ENCODE data around the gene ZMAT5. TPM values are rescaled to one million over a fixed set of nuclear protein-coding genes. Genes with fewer than 3 reads are reported as not detected.

Gene ZMAT5
- total and polyA plus RNA-seq, 2 of the 13 experiments (the other 11 are each of a cell fraction or from before 2014, with no cell fraction given), result 20.7 to 27.8 TPM

DNA sequence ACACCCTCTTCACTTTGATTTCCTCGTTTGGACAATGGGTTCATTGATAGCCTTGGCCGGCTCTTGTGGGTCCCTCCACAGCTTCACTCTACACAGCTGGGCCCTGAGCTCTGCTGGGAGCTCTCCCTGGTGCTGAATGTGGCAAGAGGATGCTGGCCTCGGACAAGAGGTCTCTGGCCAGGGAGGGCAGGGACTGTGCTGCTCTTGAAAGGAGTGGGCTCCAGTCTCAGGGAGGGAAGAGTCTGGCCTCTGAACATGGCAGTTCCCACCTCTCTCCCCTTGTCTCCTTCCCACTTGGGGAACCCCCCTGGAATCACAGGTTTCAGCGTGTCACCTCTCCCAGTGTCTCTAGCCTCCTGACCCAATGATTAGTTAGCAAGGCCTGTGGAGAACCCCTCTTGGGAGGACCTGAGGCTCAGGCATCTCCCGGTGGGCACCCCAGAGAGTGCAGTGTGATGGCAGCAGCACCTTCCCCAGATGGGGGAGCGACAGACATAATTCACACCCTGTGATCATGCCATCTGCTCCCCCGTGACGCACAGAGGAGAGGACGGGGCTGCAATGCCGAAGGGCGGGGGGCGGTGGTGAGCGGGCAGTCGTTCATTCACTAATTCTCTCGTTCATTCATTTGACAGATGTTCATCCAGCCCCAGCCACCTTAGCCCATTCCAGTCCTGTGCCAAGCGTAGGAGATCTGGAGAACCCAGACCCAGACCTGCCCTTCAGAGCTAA is 49.8 kb downstream of the ZMAT5 start (continued):
- TF ChIP-seq ZNF382 (CRISPR knock-in tag; IDR thresholded peaks at IDR 0.05; ENCODE audit: borderline replicate concordance) (no peak), ZNF556 (CRISPR knock-in tag; IDR thresholded peaks at IDR 0.05; ENCODE audit: borderline replicate concordance) (0 out of 2 replicates have a peak, but pooled peaks have one; percentile 32), IRX3 (CRISPR knock-in tag; IDR thresholded peaks at IDR 0.05; ENCODE audit: borderline replicate concordance, low read depth) (peak; percentile 72; the same call in 1 of the 2 replicates), KDM2A (CRISPR knock-in tag; IDR thresholded peaks at IDR 0.05; ENCODE audit: borderline replicate concordance, low read depth) (peak; percentile 84), ZNF83 (CRISPR knock-in tag; IDR thresholded peaks at IDR 0.05; ENCODE audit: borderline replicate concordance) (no peak), ZNF326 (CRISPR knock-in tag; IDR thresholded peaks at IDR 0.05; ENCODE audit: borderline replicate concordance) (no peak), HNF4A (CRISPR knock-in tag; IDR thresholded peaks at IDR 0.05) (no peak), ZNF670 (CRISPR knock-in tag; IDR thresholded peaks at IDR 0.05; ENCODE audit: borderline replicate concordance) (no peak), ZNF790 (CRISPR knock-in tag; IDR thresholded peaks at IDR 0.05; ENCODE audit: borderline replicate concordance) (peak; percentile 81; the same call in 1 of the 2 replicates), REST (IDR thresholded peaks at IDR 0.05; ENCODE audit: borderline replicate concordance in 1 of 2, low read depth in 1 of 2, low read length in 2 of 2) (peak in 1 of 2 experiments; percentile 99), SKI (IDR thresholded peaks at IDR 0.05; ENCODE audit: partially characterized antibody) (no peak), ZNF235 (CRISPR knock-in tag; IDR thresholded peaks at IDR 0.05; ENCODE audit: borderline replicate concordance) (no peak), THAP11 (CRISPR knock-in tag; IDR thresholded peaks at IDR 0.05) (peak; percentile 75), YEATS2 (CRISPR knock-in tag; IDR thresholded peaks at IDR 0.05; ENCODE audit: borderline replicate concordance) (peak; percentile 79; the same call in 1 of the 2 replicates), HNRNPK (IDR thresholded peaks at IDR 0.05; ENCODE audit: low read depth, low read length, poor library complexity, severe bottlenecking) (no peak), FOXA3 (CRISPR knock-in tag; IDR thresholded peaks at IDR 0.05) (peak; percentile 58), ZNF207 (IDR thresholded peaks at IDR 0.05; ENCODE audit: borderline replicate concordance) (no peak), SP1 (IDR thresholded peaks at IDR 0.05) (no peak), SP1 (CRISPR knock-in tag; IDR thresholded peaks at IDR 0.05) (no peak), CBX2 (IDR thresholded peaks at IDR 0.05; ENCODE audit: low read depth, low read length) (no peak), CBX2 (CRISPR knock-in tag; IDR thresholded peaks at IDR 0.05; ENCODE audit: low read depth) (no peak)
- TF ChIP-seq, protein P1, sequence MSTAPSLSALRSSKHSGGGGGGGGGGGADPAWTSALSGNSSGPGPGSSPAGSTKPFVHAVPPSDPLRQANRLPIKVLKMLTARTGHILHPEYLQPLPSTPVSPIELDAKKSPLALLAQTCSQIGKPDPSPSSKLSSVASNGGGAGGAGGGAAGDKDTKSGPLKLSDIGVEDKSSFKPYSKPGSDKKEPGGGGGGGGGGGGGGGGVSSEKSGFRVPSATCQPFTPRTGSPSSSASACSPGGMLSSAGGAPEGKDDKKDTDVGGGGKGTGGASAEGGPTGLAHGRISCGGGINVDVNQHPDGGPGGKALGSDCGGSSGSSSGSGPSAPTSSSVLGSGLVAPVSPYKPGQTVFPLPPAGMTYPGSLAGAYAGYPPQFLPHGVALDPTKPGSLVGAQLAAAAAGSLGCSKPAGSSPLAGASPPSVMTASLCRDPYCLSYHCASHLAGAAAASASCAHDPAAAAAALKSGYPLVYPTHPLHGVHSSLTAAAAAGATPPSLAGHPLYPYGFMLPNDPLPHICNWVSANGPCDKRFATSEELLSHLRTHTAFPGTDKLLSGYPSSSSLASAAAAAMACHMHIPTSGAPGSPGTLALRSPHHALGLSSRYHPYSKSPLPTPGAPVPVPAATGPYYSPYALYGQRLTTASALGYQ (CRISPR knock-in tag; IDR thresholded peaks at IDR 0.05), result no peak
